CD4-positive, alpha-beta T cell treated with Interleukin-17A for 4 hours (primary cell): ENCODE measurements around the gene ZBTB32.

Experiments used
- DNase-seq: peaks from one replicate; pipeline ENCODE4 v3.0.0-alpha.2; 2020; ENCODE audit warnings: mixed read lengths

Gene ZBTB32

GRCh38 chr19:35696835-35697234 is 7.5 kb upstream of the ZBTB32 start:
- no peak for DNase-seq

GRCh38 chr19:35702223-35703012 is 1.9 kb upstream of the ZBTB32 start:
- DNase-seq: peak; percentile 92

- DNase-seq: no peak
Observed at GRCh38 chr19:35703343-35703742, 1.0 kb upstream of the ZBTB32 start.

GRCh38 chr19:35708391-35708790 is 4.0 kb downstream of the ZBTB32 start:
- DNase-seq: no peak

GRCh38 chr19:35710784-35711723 is 6.7 kb downstream of the ZBTB32 start:
- DNase-seq: no peak

- peak; percentile 28 for DNase-seq
Observed at GRCh38 chr19:35712567-35713505, 8.5 kb downstream of the ZBTB32 start.

GRCh38 chr19:35713506-35713850 is 9.1 kb downstream of the ZBTB32 start:
- DNase-seq: no peak

GRCh38 chr19:35713904-35714495 is 9.6 kb downstream of the ZBTB32 start:
- DNase-seq: no peak

- no peak for DNase-seq
Observed at GRCh38 chr19:35714601-35715354, 10.4 kb downstream of the ZBTB32 start.

- no peak for DNase-seq
Observed at GRCh38 chr19:35715355-35715809, 11.0 kb downstream of the ZBTB32 start.

- peak; percentile 37 for DNase-seq
Observed at GRCh38 chr19:35715981-35716800, 11.8 kb downstream of the ZBTB32 start.

GRCh38 chr19:35716801-35717664 is 12.7 kb downstream of the ZBTB32 start:
- peak; percentile 98 for DNase-seq

- no peak for DNase-seq
Observed at GRCh38 chr19:35717665-35718344, 13.4 kb downstream of the ZBTB32 start, which contains the start of gene KMT2B. Gene KMT2B, plus strand, starts transcription at chr19:35718003. Its CDS starts 16 bp downstream, at chr19:35718019.

GRCh38 chr19:35718345-35719041 is 14.1 kb downstream of the ZBTB32 start:
- peak; percentile 55 for DNase-seq

- DNase-seq: no peak
Observed at GRCh38 chr19:35719402-35720162, 15.2 kb downstream of the ZBTB32 start.

GRCh38 chr19:35720163-35720524 is 15.8 kb downstream of the ZBTB32 start:
- no peak for DNase-seq

GRCh38 chr19:35720648-35721047 is 16.3 kb downstream of the ZBTB32 start:
- DNase-seq: no peak
